ENCODE data around the gene HELQ. TPM values are rescaled to one million over a fixed set of nuclear protein-coding genes. Genes with fewer than 3 reads are reported as not detected.
"Not testable (repeated sequence)": the region's sequence is repeated elsewhere in the genome, so short reads cannot be mapped to it uniquely, and the experiment has no call there.

The HELQ gene
- total RNA-seq, result 12.2 and 18.0 TPM in 2 replicates

DNA sequence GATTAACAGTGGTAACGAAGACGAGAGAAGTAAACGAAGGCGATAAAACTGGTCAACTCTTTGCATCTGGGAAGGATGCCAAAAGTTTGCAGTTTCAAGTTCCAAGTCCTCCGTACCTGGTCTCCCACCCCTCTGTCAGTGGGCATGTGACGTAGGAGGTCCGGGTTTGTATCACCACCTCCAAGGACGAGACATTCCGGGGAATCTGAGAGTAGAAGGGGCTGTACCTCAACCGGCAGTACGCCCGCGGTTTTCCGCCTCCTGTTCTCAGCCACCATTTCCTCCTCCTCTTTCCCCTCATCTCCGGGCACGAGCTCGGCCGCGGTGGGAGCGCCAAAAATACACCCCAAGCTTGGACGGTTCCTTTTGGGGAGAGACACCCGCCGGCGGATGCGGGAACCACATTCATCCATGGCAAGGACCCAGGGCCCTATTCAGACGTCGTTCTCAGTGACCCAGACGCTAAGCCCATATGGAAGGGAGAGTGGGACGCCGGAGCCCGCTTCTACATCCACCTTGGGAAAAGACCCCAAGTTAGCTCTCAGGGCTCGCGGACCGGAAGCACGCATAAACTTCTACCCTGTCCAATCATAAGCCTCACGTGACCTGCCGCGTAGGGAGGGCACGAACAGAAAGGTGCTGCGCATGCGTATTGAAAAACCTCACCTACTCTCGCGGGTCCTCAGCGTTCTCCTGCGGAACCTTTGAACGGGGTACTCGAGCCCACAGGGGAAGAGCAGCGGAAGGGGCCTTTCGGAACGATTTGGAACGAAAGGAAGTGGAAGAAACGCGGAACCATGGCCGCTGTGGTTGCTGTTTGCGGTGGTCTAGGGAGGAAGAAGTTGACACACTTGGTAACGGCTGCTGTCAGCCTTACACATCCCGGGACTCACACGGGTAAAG is at the start of gene HELQ, which contains the start of gene MRPS18C:
TSS of gene HELQ (minus strand) at position 543 of the 903 bp plus-strand sequence. CDS start at position 413, 130 bp downstream.
TSS of gene MRPS18C (plus strand) at position 778 of the 903 bp plus-strand sequence. CDS start at position 798, 20 bp downstream.
- peak; percentile 95 for DNase-seq (ENCODE audit: low read depth, low spot score)

DNA sequence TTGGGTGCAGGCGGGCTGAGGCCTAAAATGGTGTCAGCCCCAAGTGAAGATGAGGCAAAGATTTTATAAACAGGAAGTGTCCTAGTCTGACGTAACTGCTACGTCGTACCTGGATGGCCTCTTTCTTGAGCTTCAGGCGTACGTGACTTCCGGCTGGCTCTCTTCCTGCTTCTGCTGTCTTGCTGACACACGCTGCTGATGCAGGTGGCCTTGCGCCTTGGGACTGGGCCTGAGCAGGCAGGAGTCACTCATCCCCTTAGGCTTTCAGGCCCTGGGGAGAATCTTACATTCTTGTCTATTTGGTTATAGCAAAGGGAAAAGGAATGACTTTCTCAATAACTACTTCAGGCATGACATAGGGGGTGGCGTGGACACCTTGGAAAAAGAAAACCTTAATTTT is 49.4 kb upstream of the HELQ start:
- no peak for DNase-seq (ENCODE audit: low read depth, low spot score)

- no peak for DNase-seq (ENCODE audit: low read depth, low spot score)
These were observed 48.9 kb upstream of the HELQ start for GRCh38 chr4:83504503-83504902.

DNA sequence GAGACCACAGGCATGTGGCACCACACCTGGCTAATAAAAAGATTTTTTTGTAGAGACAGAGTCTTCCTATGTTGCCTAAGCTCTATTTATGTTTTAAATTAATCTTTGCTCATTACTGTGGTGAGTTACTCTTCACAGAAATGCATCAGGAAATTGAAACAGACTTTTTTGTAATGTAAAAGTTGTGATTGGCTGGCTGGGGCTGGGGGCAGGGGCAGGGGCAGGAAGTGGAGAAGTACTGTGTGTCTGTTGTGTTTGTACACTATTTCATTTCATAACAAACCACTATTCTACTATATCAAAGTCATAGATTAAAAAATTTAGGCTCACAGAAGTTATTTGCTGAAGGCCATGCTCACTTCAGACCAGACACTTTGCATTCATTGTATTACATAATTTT is 48.4 kb upstream of the HELQ start:
- DNase-seq (ENCODE audit: low read depth, low spot score), result no peak

DNA sequence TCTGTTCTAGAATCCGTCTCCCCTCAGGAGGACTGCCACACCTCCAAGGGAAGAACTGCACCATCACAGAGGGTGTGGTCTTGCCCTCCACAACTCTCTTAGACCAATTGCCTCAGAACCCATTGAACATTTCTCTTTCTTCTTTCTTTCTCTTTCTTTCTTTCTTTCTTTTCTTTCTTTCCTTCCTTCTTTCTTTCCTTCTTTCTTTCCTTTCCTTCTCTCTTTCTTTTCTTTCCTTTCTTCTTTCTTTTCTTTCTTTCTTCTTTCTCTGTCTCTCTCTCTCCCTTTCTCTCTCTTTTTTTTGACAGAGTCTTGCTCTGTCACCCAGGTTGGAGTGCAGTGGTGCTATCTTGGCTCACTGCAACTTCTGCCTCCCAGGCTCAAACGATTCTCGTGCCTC is 46.0 kb upstream of the HELQ start:
- DNase-seq (ENCODE audit: low read depth, low spot score), result not testable (repeated sequence)

DNA sequence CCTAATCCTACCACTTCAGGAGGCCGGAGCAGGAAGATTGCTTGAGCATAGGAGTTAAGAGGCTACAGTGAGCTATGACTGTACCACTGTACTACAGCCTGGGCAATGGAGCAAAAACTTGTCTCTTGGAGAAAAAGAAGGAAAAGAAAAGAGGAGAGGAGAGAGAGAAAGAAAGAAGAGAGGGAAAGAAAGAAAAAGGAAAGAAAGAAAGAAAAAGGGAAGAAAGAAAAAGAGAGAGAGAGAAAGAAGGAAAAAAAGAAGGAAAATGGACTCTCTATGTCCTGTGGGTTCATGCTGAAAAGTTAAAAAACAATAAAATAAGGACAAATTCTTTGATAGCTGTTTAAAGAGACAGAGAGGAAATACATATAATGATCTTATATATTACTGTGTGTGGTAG is 42.6 kb upstream of the HELQ start:
- DNase-seq (ENCODE audit: low read depth, low spot score), result no peak

GRCh38 chr4:83496085-83496917 is 40.7 kb upstream of the HELQ start:
- not testable (repeated sequence) for DNase-seq (ENCODE audit: low read depth, low spot score)

DNA sequence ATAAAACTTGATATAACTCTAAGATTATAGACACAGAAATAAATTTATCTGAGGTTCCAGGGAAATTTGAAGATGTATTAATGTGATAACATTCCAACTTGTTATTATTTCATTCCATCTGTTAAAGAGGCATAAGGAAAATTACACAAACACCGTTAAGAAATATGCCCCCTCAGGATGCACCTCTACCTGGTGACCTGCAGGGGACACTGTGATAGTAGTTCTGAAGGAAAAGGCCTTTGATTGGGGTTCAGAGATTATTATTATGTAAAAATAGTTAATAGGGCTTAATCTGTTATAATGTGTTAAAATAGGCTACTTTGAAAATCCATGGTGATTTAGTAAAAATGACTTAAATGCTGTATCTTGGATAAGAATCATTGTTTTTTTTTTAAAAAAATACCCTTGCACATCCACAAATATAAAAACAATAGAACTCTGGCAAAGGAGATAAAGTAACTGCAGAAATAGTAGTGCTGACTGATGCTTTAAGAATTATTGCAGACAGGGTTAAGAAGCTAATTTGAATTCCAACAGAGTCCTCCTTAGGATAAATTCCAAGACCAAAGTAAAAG is 35.3 kb upstream of the HELQ start:
- DNase-seq (ENCODE audit: low read depth, low spot score), result peak; percentile 10

DNA sequence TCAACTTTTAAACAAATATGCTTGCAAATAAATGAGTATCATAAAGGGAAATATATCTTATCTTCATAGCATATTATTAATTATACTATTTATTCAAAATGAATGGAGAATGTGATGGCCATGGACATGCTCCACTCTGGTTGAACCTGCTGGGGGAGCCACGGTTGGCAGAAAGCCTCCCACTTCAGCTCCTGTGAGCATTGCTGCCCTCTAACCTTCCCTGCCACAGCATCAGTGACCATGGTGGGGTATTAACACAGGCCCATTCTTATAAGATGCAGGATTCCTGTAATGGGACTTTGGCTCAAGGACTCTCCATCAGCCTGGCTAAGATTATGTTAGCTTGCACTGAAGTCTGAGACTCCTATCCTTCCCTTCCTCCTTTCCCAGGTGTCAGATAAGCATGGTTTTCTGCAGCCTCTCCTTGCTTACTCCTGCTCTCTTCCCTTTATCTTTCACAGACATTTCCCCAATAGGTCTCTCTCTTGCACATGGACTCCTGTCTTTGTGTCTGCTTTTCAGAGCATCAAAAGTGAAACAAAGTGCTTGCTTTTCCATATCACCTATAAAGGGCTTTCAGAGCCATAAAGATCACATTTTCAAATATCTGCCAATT is 34.2 kb upstream of the HELQ start:
- DNase-seq (ENCODE audit: low read depth, low spot score), result no peak

DNA sequence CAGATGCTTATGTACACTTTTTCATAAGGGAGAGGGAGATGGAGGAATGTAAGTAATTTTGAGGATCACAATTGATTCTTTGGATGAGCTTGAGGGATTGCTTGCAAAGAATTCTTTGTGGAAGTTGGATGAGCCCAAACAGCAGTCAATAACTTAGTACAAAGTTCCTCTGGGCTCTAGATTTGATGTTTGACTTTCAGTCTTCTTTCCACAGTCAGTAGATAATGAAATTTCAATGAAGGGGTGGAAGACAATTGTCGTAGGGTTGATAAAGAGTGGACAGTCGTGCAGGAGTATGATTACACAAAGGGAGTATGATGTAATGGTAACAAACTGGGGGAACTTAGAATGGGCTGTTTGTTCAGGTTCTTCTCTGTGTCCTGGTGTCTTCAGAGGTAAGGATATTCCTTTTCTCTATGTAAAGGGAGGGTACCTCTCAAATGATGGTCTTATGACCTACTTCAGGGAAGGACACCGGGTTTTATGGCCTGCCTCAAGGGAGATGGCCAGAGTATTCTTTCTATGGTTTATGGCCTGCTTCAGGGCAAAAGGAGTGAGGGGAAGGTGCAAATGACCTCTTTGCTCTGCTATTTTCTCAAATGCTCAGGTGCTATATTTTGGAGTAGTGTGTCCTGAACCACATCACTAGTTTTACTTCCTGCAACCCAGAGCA is 31.0 kb upstream of the HELQ start:
- no peak for DNase-seq (ENCODE audit: low read depth, low spot score)

- peak; percentile 64 for DNase-seq (ENCODE audit: low read depth, low spot score)
These were observed 29.2 kb upstream of the HELQ start, which contains the start of gene ABRAXAS1 for GRCh38 chr4:83484500-83485461. Gene ABRAXAS1, minus strand, starts transcription at chr4:83485100. Its CDS starts 28 bp downstream, at chr4:83485072.

DNA sequence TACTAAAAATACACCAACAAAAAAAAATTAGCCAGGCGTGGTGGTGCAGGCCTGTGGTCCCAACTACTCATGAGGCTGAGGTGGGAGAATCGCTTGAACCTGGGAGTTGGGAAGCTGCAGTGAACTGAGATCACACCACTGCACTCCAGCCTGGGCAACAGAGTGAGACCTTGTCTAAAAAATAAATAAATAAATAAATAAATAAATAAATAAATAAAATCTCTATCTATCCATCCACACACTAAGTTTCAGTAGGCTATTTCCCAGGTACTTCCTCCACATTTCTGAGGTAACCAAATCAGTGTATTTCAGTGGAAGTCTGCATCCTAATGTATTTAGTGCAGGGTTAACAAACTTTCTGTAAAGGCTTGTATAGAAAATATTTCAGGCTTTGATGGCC is 18.3 kb upstream of the HELQ start:
- no peak for DNase-seq (ENCODE audit: low read depth, low spot score)

DNA sequence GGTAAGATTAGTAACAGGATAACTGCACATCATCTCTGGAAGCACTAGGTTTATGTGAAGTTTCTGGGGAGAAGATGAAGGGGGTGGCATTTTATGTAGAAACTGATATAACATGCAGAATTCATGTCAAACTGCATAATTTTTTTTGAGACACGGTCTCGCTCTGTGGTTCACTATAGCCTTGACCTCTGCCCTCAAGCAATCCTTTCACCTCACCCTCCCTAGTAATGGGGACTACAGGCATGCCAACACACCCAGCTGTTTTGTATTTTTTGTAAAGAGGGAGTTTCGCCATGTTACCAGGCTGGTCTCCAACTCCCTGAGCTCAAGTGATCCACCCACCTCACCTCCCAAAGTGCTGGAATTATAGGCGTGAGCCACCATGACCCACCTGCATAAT is 17.8 kb upstream of the HELQ start:
- DNase-seq (ENCODE audit: low read depth, low spot score), result no peak

DNA sequence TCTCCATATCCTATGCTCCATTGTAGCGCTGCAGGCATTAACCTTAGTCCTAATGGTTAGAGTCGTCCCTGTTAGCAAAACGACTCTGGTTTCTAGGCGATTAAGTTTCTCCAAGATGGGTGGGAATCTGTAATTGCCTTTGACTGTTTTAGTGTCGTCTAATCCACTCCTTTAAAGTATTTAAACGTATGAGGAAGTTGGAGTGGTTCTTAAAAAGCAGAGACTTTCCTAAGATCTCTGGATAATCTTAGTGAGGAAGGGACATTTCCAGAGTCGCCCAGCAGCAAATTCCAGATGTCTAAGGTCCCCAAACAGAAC is 520 bp upstream of the HELQ start:
- DNase-seq (ENCODE audit: low read depth, low spot score), result no peak

- no peak for DNase-seq (ENCODE audit: low read depth, low spot score)
These were observed 937 bp downstream of the HELQ start for GRCh38 chr4:83454686-83455085.

DNA sequence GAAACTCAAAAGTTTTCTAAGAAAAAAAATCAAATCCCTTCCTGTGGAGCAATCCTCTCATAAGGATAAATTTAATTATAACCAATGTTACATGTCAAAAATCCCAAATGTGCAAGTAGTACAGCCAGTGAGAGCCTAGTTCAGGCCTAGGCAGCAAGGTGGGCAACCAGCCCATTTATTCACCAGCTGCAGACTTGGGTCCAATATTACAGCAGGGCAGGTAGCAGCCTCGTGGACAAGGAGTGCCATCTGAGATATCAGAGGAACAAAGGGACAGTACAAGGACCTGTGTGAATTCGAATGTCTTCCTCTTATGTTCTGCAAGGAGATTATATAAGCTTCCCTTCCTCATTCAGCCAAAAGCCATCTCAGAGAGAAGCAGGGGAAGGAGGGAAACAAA is 6.6 kb downstream of the HELQ start:
- no peak for DNase-seq (ENCODE audit: low read depth, low spot score)

DNA sequence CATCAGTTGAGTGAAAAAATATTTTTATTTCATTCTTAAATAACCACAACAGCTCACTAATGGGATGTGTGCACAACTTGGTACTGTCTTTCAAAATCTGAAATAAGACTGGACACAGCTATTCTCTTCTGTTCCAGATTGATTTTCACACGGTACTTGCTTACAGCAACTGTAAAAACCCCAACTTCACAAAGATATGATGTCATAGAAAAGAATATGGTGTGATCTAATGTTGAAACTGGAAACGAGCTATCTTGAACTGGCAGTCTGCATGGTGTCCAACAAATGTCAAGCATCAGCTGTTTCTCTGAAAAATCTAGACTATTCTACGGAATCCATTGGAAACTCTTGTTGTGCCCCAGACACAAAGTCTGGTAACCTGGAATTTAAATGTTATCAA is 14.7 kb downstream of the HELQ start:
- DNase-seq (ENCODE audit: low read depth, low spot score), result no peak

- DNase-seq (ENCODE audit: low read depth, low spot score), result no peak
These were observed 15.3 kb downstream of the HELQ start for GRCh38 chr4:83440148-83440814.

DNA sequence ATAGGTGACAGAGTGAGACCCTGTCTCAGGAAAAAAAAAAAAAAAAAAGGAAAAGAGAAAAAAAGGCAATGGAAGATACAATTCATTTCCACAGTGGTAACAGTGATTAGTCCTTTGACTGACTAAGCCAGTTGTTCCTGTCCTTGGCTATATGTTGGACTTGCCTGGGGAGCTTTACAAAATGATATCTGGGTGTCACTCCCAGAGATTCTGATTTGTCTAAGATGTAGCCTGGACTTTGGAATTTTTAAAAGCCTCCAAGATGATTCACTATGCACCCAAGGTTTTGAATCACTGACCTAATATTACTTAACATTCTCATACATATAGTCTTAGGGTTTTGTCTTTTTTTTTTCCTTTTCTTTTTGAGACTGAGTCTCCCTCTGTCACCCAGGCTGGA is 16.9 kb downstream of the HELQ start:
- DNase-seq (ENCODE audit: low read depth, low spot score), result no peak

Data from pulmonary artery endothelial cell (primary cell).